ENCODE data around the gene CSNK1G1.
"Not testable (repeated sequence)": the region's sequence is repeated elsewhere in the genome, so short reads cannot be mapped to it uniquely, and the experiment has no call there.

The CSNK1G1 gene

GRCh38 chr15:64121614-64122013 lies 234.4 kb downstream of the CSNK1G1 start:
- H3K4me3 ChIP-seq (ENCODE audit: control insufficient read depth, low read depth, low read length): no peak overlapping the region
- DNase-seq (ENCODE audit: low read depth): no peak
- TF ChIP-seq CTCF (conservative IDR thresholded peaks at IDR 0.05; ENCODE audit: control insufficient read depth, insufficient read depth, low read depth, low read length): no peak

GRCh38 chr15:64120322-64120721 lies 235.7 kb downstream of the CSNK1G1 start:
- not testable (repeated sequence) for H3K4me3 ChIP-seq (ENCODE audit: control insufficient read depth, low read depth, low read length); DNase-seq (ENCODE audit: low read depth)

GRCh38 chr15:64117759-64118487 lies 238.1 kb downstream of the CSNK1G1 start:
- no peak for DNase-seq (ENCODE audit: low read depth)
- no peak for TF ChIP-seq CTCF (conservative IDR thresholded peaks at IDR 0.05; ENCODE audit: control insufficient read depth, insufficient read depth, low read depth, low read length)
- no peak overlapping the region for H3K4me3 ChIP-seq (ENCODE audit: control insufficient read depth, low read depth, low read length)
